Measurements from ENCODE around the gene RNF7.

DNA sequence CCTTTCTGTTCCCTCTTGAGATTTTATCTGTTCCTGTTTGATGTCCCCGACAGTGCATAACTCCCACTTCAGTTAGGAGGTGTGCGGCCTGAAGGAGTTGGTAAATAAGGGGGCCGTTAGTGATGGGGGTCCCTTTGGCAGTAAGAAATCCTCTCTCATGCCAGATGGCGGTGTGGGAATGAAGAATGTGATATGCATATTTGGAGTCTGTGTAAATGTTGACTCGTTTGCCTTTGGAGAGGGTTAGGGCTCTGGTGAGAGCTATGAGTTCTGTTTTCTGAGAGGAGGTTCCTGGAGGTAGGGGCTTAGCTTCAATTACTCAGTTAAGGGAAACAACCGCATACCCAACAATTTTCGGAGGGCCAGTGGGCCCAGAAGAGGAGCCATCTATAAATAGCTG is 38.8 kb upstream of the RNF7 start:
- TF ChIP-seq RAD21 (IDR thresholded peaks at IDR 0.05) (no peak), GABPA (IDR thresholded peaks at IDR 0.05 in 1 of 2, conservative IDR thresholded peaks at IDR 0.05 in 1 of 2) (no peak), TAF1 (conservative IDR thresholded peaks at IDR 0.05) (no peak), SP1 (IDR thresholded peaks at IDR 0.05) (no peak), YY1 (IDR thresholded peaks at IDR 0.05) (no peak), JUND (IDR thresholded peaks at IDR 0.05) (no peak), EGR1 (IDR thresholded peaks at IDR 0.05; ENCODE audit: low read depth in 2 of 2) (no peak)
- TF ChIP-seq, protein P1, sequence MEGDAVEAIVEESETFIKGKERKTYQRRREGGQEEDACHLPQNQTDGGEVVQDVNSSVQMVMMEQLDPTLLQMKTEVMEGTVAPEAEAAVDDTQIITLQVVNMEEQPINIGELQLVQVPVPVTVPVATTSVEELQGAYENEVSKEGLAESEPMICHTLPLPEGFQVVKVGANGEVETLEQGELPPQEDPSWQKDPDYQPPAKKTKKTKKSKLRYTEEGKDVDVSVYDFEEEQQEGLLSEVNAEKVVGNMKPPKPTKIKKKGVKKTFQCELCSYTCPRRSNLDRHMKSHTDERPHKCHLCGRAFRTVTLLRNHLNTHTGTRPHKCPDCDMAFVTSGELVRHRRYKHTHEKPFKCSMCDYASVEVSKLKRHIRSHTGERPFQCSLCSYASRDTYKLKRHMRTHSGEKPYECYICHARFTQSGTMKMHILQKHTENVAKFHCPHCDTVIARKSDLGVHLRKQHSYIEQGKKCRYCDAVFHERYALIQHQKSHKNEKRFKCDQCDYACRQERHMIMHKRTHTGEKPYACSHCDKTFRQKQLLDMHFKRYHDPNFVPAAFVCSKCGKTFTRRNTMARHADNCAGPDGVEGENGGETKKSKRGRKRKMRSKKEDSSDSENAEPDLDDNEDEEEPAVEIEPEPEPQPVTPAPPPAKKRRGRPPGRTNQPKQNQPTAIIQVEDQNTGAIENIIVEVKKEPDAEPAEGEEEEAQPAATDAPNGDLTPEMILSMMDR (IDR thresholded peaks at IDR 0.05; ENCODE audit: low read depth, low read length, missing input control) = no peak
- TF ChIP-seq, protein P2, sequence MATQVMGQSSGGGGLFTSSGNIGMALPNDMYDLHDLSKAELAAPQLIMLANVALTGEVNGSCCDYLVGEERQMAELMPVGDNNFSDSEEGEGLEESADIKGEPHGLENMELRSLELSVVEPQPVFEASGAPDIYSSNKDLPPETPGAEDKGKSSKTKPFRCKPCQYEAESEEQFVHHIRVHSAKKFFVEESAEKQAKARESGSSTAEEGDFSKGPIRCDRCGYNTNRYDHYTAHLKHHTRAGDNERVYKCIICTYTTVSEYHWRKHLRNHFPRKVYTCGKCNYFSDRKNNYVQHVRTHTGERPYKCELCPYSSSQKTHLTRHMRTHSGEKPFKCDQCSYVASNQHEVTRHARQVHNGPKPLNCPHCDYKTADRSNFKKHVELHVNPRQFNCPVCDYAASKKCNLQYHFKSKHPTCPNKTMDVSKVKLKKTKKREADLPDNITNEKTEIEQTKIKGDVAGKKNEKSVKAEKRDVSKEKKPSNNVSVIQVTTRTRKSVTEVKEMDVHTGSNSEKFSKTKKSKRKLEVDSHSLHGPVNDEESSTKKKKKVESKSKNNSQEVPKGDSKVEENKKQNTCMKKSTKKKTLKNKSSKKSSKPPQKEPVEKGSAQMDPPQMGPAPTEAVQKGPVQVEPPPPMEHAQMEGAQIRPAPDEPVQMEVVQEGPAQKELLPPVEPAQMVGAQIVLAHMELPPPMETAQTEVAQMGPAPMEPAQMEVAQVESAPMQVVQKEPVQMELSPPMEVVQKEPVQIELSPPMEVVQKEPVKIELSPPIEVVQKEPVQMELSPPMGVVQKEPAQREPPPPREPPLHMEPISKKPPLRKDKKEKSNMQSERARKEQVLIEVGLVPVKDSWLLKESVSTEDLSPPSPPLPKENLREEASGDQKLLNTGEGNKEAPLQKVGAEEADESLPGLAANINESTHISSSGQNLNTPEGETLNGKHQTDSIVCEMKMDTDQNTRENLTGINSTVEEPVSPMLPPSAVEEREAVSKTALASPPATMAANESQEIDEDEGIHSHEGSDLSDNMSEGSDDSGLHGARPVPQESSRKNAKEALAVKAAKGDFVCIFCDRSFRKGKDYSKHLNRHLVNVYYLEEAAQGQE (IDR thresholded peaks at IDR 0.05) = no peak
- TF ChIP-seq, protein P3, sequence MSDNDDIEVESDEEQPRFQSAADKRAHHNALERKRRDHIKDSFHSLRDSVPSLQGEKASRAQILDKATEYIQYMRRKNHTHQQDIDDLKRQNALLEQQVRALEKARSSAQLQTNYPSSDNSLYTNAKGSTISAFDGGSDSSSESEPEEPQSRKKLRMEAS (IDR thresholded peaks at IDR 0.05) = no peak
- TF ChIP-seq, protein P4, sequence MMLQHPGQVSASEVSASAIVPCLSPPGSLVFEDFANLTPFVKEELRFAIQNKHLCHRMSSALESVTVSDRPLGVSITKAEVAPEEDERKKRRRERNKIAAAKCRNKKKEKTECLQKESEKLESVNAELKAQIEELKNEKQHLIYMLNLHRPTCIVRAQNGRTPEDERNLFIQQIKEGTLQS (IDR thresholded peaks at IDR 0.05) = no peak
